Chondrocyte (in vitro differentiated cells): ENCODE data around the gene MILR1. TPM values are rescaled to one million over a fixed set of nuclear protein-coding genes. Genes with fewer than 3 reads are reported as not detected.
A peak's percentile ranks its signal among the peaks of the same experiment; 100 is the strongest.

Source experiments
- DNase-seq: peaks from one replicate; pipeline ENCODE4 v3.0.0; 2021; ENCODE audit warnings: mixed read lengths, low spot score
- H3K27ac Mint-ChIP-seq: one replicate; pipeline ENCODE4 v1.8.0; 2021; ENCODE audit warnings: mild to moderate bottlenecking, moderate library complexity, mixed read lengths; ENCODE audit not compliant: unreplicated experiment
- H3K27me3 Mint-ChIP-seq: 2 replicates; pipeline ENCODE4 v1.8.0; 2021; ENCODE audit warnings: low read depth, mixed read lengths
- H3K36me3 Mint-ChIP-seq: 2 replicates; pipeline ENCODE4 v1.8.0; 2021; ENCODE audit warnings: low read depth, mixed read lengths
- H3K4me1 Mint-ChIP-seq: 2 replicates; pipeline ENCODE4 v1.8.0; 2021; ENCODE audit warnings: low read depth, mild to moderate bottlenecking, mixed read lengths
- H3K4me3 Mint-ChIP-seq: one replicate; pipeline ENCODE4 v1.8.0; 2021; ENCODE audit warnings: mild to moderate bottlenecking, moderate library complexity, mixed read lengths; ENCODE audit not compliant: unreplicated experiment
- H3K9me3 Mint-ChIP-seq: 2 replicates; pipeline ENCODE4 v1.8.0; 2021; ENCODE audit warnings: low read depth, mixed read lengths
- CTCF ChIP-seq: fragments of 200-600 bp; sonication (generic); IDR thresholded peaks from 2 replicates; pipeline ENCODE4 v1.5.0; 2021; ENCODE audit warnings: antibody characterized with exemption, mild to moderate bottlenecking, moderate library complexity
- long read RNA-seq: library from polyadenylated mRNA; stranded (forward); transcript quantifications from one replicate; pipeline ENCODE4 v2.0.0, GENCODE V29; 2021
- total RNA-seq: library from RNA; stranded (reverse); gene quantifications from 3 replicates; pipeline ENCODE4 v1.2.1, GENCODE V29; 2021

Gene MILR1, protein sequence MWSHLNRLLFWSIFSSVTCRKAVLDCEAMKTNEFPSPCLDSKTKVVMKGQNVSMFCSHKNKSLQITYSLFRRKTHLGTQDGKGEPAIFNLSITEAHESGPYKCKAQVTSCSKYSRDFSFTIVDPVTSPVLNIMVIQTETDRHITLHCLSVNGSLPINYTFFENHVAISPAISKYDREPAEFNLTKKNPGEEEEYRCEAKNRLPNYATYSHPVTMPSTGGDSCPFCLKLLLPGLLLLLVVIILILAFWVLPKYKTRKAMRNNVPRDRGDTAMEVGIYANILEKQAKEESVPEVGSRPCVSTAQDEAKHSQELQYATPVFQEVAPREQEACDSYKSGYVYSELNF
- total RNA-seq, result not detected in 3 replicates
- long read RNA-seq, result 0 reads

GRCh38 chr17:64448665-64449512 lies at the start of gene MILR1:
Gene MILR1, plus strand, starts transcription at chr17:64449115. Its CDS starts 54 bp downstream, at chr17:64449169.
- peaks cover 6% of the 10 kb centered on the region for H3K4me1 Mint-ChIP-seq
- no peak within 1 kb of the TSS for H3K4me3 Mint-ChIP-seq
- no peak for TF ChIP-seq CTCF
- H3K27ac Mint-ChIP-seq, result peak within 1 kb of the TSS; percentile 67
- H3K27me3 Mint-ChIP-seq, result peaks cover 4% of the 10 kb centered on the region
- no peaks in the 10 kb centered on the region for H3K36me3 Mint-ChIP-seq
- no peak for DNase-seq
- H3K9me3 Mint-ChIP-seq, result no peaks in the 10 kb centered on the region

DNA sequence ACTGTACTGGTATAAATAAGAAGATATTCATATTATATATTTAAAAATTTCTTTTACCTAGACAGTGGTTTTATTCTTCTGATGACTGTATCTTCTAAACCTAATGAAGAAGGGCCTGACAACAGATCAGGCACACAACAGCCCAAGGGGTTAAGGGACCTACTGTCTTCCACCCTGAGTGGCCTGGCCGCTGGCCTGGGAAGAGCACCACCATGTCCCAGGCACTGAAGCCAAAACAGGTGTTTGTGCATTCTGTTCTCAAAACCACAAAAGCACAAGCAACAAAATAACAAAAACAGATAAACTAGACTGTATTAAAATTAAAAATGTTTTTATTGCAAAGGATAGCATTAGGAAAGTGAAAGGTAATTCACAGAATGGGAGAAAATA lies 49.2 kb upstream of the MILR1 start:
- no peaks in the 10 kb centered on the region for H3K27me3 Mint-ChIP-seq
- no peaks in the 10 kb centered on the region for H3K4me1 Mint-ChIP-seq
- no peak overlapping the region for H3K27ac Mint-ChIP-seq
- peak; percentile 19 for DNase-seq
- TF ChIP-seq CTCF, result no peak
- H3K36me3 Mint-ChIP-seq, result no peaks in the 10 kb centered on the region
- peaks cover 2% of the 10 kb centered on the region for H3K9me3 Mint-ChIP-seq
- H3K4me3 Mint-ChIP-seq, result no peak overlapping the region

GRCh38 chr17:64400642-64401041 lies 48.3 kb upstream of the MILR1 start:
- Mint-ChIP-seq H3K36me3 (no peaks in the 10 kb centered on the region), H3K27me3 (no peaks in the 10 kb centered on the region), H3K9me3 (peaks cover 2% of the 10 kb centered on the region), H3K27ac (no peak overlapping the region), H3K4me1 (no peaks in the 10 kb centered on the region), H3K4me3 (no peak overlapping the region)
- no peak for TF ChIP-seq CTCF
- no peak for DNase-seq

DNA sequence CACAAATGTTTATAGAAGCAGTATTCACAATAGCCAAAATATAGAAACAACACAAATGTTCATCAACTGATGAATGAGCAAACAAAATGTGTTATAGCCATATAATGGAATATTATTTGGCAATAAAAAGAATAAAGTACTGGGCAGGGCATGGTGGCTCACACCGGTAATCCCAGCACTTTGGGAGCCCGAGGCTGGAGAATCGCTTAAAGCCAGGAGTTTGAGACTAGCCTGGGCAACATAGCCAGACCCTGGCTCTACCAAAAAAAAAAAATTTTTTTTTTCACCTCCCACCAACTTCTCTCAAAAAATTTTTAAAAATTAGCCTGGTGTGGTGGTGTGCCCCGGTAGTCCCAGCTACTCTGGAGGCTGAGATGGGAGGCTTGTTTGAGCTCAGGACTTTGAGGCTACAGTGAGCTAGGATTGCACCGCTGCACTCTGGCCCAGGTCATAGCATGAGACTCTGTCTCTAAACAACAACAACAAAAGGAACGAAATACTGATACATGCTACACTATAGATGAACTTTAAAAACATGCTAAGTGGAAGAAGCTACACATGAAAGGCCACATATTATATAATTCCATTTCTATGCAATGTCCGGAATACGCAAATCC lies 47.6 kb upstream of the MILR1 start:
- Mint-ChIP-seq H3K27me3 (no peaks in the 10 kb centered on the region), H3K9me3 (peaks cover 2% of the 10 kb centered on the region), H3K36me3 (no peaks in the 10 kb centered on the region), H3K4me1 (no peaks in the 10 kb centered on the region), H3K27ac (no peak overlapping the region), H3K4me3 (no peak overlapping the region)
- no peak for DNase-seq
- no peak for TF ChIP-seq CTCF

DNA sequence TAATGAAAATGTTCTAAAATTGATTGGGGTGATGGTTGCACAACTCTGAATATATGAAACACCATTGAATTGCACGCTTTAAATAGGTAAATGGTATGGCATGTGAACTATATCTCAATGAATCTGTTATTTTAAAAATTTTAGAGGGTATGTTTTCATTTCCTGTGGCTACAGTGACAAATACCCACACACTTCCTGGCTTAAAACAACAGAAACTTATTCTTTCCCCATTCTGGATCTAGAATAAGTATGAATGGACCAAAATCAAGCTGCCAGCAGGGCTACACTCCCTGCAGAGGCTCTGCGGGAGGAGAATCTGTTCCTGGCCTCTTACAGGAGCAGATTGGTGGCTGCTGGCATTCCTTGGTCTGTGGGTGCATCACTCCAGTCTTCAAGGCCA lies 47.0 kb upstream of the MILR1 start:
- Mint-ChIP-seq H3K36me3 (no peaks in the 10 kb centered on the region), H3K9me3 (peaks cover 2% of the 10 kb centered on the region), H3K27ac (no peak overlapping the region), H3K4me3 (no peak overlapping the region), H3K27me3 (no peaks in the 10 kb centered on the region), H3K4me1 (no peaks in the 10 kb centered on the region)
- DNase-seq, result no peak
- no peak for TF ChIP-seq CTCF
